ENCODE data around the gene UBTD2.
"Not testable (repeated sequence)": the region's sequence is repeated elsewhere in the genome, so short reads cannot be mapped to it uniquely, and the experiment has no call there.

UBTD2 gene

GRCh38 chr5:172291837-172292236 lies 8.3 kb upstream of the UBTD2 start:
- DNase-seq = not testable (repeated sequence)

- no peak for DNase-seq
These were observed 4.9 kb upstream of the UBTD2 start for GRCh38 chr5:172288465-172288864.

GRCh38 chr5:172287140-172287539 lies 3.6 kb upstream of the UBTD2 start:
- not testable (repeated sequence) for DNase-seq

- no peak for DNase-seq
These were observed 1.9 kb upstream of the UBTD2 start for GRCh38 chr5:172285226-172286143.

DNA sequence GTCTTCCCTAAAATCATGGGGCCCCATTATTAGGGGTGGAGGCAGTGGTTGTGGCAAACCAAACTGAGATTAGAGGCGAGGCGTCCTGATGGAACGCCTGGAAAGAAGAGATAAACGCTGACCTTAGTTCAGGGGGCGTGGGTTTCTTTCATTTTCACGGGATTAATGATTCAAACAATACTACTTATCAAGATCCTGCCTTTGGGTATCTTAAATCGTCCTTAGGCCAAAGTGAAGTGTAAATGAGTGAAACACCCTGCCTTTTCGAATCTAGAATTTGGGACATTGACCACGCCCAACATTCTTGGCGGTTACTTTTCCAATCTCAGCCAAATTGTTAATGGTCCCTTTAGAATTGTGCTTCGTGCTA lies 1.0 kb upstream of the UBTD2 start:
- peak; percentile 12 for DNase-seq

DNA sequence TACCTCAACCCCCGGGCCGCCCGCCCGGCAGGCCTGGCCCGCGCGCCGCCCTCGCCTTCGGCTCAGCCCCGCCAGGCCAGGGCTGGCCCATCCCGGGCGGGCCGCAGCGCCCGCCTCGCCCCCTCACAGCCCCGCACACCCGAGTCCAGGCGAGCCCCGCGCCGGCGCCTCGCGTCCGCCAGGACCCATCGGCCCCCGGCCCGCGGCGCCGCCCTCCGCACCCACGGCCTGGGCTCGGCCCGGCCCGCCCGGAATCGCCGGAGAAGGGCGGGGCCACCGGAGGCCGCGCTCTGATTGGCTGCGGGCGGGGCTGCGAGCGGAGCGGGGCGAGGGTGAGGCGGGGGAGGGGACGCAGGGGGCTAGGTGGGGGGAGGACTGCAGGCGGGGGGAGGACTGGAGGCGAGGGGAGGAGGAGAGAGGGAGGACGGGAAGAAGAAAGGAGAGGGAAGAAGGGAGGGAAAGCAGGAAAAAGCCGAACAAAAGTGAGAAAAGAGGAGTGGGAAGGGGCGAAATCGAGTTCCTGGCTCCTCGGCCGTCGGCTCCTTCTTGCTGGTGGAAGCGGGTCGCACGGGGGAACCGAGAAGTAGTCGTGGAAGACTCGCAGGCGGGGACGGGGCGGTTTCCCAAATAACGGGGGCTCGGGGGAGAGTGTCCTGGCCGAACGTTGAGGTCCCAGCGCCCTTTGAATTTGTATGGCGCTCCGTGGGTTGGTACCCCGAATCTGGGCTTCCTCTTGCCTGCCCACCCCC lies 472 bp upstream of the UBTD2 start:
- DNase-seq = peak; percentile 89

- DNase-seq = no peak
These were observed 1.1 kb downstream of the UBTD2 start for GRCh38 chr5:172282272-172283019.

- DNase-seq = no peak
These were observed 2.2 kb downstream of the UBTD2 start for GRCh38 chr5:172281346-172281745.

GRCh38 chr5:172280929-172281328 lies 2.6 kb downstream of the UBTD2 start:
- DNase-seq = no peak

DNA sequence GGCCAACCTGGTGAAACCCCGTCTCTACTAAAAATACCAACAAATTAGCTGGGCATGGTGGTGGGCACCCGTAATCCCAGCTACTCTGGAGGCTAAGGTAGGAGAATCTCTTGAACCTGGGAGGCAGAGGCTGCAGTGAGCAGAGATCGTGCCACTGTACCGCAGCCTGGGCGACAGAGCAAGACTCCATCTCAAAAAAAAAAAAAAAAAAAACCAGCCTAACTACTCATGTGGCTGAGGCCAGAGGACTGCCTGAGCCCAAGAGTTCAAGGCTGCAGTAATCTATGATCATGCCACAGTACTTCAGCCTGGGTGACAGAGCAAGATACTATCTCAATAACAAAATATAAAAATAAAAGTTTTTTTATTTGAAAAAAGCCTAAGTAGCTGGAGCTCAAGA lies 3.2 kb downstream of the UBTD2 start:
- no peak for DNase-seq

DNA sequence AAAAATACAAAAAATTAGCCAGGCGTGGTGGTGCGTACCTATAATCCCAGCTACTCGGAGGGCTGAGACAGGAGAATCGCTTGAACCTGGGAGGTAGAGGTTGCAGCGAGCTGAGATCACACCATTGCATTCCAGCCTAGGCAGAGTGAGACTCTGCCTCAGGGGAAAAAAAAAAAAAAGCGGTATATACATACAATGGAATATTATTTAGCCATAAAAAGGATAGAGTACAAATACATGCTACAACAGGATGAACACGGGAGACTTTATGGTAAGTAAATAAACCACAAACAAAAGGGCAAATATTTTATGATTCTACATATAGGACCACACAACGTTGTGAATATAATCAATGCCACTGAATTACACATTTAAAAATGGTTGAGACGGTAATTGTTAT lies 5.2 kb downstream of the UBTD2 start:
- no peak for DNase-seq

GRCh38 chr5:172276214-172276613 lies 7.3 kb downstream of the UBTD2 start:
- no peak for DNase-seq

DNA sequence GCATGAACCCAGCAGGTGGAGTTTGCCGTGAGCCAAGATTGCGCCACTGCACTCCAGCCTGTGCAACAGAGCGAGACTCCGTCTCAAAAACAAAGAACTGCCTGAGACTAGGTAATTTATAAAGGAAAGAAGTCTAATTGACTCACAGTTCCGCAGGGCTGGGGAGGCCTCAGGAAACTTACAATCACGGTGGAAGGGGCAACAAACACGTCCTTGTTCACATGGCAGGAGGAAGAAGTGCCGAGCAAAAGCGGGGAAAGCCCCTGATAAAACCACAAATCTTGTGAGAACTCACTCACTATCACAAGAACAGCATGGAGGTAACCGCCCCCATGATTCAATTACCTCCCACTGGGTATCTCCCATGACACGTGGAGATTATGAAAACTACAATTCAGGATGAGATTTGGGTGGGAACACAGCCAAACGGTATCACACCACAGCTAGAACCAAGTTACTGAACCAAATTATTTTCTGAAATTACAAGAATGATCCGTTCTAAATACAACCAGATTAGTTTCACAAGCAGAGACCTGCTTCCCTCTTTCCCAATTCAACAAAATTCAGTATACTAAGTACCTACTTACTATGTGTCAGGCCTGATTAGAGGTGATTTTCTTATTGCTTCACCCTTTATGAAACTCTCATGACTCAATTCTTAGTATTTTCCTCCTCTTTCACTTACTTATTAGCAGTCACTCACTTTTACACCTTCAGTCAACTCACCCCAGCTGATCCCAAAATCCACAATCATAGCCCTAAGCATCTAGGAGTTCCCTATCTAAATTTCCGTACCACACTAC lies 8.4 kb downstream of the UBTD2 start:
- DNase-seq = peak; percentile 81

DNA sequence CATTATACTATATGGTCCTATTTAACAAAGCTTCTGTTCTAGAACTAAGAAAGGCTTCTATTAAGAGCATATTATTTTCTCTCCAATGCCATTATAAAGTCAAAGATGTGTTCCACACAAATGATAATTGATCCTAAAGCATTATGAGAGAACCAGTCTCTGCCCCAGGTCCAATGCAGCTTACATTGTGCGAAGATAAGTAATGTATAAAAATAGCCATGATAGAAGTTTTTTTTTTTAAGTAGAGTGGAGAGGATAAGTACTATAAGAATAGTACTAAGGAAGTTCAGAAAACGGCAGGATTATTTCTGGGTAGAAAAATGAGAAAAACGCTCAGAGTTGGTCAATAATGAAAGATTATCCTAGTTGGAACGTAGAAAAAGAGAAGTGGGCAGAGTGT lies 15.6 kb downstream of the UBTD2 start:
- DNase-seq = no peak

- no peak for DNase-seq
These were observed 16.9 kb downstream of the UBTD2 start for GRCh38 chr5:172266676-172267092.

DNA sequence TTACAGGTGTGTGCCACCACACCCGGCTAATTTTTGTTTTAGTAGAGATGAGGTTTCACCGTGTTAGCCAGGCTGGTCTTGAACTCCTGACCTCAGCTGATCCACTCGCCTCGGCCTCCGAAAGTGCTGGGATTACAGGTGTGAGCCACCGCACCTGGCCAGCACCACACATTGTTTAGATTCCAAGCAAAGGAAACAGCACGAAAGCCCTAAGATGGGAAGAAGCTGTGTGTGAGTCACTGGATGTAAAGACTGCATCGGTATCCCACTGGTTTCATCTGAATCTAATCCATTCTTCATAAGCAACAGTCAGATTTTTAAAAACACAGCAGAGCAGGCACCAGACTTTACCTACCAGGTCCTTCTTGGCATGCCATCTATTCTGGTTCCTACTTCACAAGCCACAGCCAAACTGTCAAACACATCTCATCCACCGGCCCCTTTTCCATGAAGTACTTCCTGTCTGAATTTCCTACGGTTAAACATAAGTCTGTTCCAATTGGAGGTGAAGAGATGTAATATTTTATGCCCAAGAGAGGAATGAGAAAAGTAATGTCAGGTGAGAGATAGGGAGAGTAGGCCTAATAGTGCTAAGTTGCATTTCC lies 17.4 kb downstream of the UBTD2 start:
- DNase-seq = no peak

GRCh38 chr5:172264815-172265395 lies 18.7 kb downstream of the UBTD2 start:
- no peak for DNase-seq

GRCh38 chr5:172255444-172255843 lies 28.1 kb downstream of the UBTD2 start:
- no peak for DNase-seq

- DNase-seq = no peak
These were observed 31.1 kb downstream of the UBTD2 start for GRCh38 chr5:172252501-172252900.

- DNase-seq = no peak
These were observed 32.1 kb downstream of the UBTD2 start for GRCh38 chr5:172251419-172251818.

- no peak for DNase-seq
These were observed 34.9 kb downstream of the UBTD2 start for GRCh38 chr5:172248637-172249036.

- no peak for DNase-seq
These were observed 37.9 kb downstream of the UBTD2 start for GRCh38 chr5:172245703-172246125.
